ENCODE data around the gene EPHA4.

The EPHA4 gene

DNA sequence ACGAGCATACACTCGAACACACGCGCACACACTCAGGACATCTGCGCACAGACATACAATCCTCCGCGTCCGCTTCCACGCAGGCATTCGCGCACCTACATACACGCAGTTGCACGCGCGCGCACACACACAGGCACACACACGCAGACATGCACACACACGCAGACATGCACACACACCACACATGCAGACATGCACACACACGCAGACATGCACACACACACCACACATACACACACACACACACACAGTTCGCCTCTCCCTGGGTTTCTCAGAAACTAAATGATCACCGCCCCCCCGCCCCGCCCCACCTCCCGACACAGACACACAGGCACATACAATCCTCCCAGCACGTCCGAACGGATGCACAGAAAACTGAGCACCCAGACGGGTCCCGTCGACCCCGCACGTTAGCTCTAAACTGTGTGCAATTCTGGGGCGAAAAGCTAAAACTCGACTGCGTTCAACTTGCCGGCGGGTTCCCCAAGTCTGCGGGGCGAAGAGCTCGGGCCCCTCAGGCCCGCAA, 1.0 kb downstream of the EPHA4 start:
- DNase-seq (ENCODE audit: low read depth, low spot score) = no peak
- TF ChIP-seq, protein P1, sequence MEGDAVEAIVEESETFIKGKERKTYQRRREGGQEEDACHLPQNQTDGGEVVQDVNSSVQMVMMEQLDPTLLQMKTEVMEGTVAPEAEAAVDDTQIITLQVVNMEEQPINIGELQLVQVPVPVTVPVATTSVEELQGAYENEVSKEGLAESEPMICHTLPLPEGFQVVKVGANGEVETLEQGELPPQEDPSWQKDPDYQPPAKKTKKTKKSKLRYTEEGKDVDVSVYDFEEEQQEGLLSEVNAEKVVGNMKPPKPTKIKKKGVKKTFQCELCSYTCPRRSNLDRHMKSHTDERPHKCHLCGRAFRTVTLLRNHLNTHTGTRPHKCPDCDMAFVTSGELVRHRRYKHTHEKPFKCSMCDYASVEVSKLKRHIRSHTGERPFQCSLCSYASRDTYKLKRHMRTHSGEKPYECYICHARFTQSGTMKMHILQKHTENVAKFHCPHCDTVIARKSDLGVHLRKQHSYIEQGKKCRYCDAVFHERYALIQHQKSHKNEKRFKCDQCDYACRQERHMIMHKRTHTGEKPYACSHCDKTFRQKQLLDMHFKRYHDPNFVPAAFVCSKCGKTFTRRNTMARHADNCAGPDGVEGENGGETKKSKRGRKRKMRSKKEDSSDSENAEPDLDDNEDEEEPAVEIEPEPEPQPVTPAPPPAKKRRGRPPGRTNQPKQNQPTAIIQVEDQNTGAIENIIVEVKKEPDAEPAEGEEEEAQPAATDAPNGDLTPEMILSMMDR (IDR thresholded peaks at IDR 0.05; ENCODE audit: insufficient read depth, low read length, missing control alignments) = no peak
- H3K4me3 ChIP-seq (ENCODE audit: low read depth, low read length) = peak overlapping the region; percentile 91
- ChIA-PET CTCF (interaction anchor here (1.0 to 1.9 kb wide), 3 partner anchors 9 to 1057 kb away, joined by 4 read pairs; no protein-coding TSS in a partner anchor), POLR2A (interaction anchor here (0.7 to 0.8 kb wide), 2 partner anchors 94 to 714 kb away, joined by 3 to 4 read pairs; no protein-coding TSS in a partner anchor)

DNA sequence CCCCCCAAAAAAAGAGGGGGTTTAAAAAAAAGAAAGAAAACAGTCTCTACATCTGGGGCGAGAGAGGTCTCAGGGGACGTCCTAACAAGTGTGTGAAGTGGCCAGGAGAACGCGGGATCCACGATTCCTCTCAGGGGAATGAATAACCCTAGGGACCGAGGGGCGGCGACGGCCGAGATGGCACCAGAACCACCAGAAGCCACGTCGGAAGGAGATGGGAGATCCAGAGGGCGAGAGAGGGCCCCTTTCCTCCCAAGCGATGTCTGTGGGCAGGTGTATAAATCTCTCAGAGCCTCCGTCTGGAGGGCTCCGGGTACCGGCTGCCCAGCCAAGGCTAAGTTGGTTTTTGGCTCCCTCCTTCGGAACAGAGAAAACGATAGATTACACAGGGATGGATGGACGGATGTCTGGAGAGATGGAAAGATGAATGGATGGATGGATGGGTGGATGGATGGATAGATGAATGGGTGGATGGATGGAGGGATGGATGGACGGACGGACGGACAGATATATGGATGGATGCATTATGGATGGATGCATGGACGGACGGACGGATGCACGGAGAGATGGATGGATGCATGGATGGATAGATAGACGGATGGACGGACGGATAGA, 1.7 kb downstream of the EPHA4 start:
- TF ChIP-seq, protein P1 (IDR thresholded peaks at IDR 0.05; ENCODE audit: insufficient read depth, low read length, missing control alignments) = peak; percentile 21
- ChIA-PET CTCF (no interaction called here), POLR2A (no interaction called here)
- DNase-seq (ENCODE audit: low read depth, low spot score) = no peak
- H3K4me3 ChIP-seq (ENCODE audit: low read depth, low read length) = peak overlapping the region; percentile 91

DNA sequence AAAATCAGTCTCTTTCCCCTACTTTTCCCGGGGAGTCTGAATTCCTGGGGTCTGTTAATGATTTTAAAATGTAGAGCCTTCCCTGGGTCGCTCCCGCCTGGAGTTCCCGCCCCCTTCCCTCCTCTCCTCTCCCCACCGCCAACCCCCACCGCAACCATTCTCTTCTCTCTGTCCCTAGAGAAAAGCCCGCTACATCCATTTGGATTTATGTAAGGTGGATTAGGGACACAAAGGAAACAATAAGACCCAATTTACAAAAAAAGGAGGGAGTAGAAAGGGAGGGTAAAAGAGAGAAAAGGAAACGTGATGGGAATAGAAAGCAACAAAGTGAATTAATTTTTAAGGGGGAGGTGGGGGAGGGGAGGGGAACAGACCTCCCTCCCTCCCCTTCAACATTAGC, 2.2 kb downstream of the EPHA4 start:
- DNase-seq (ENCODE audit: low read depth, low spot score) = no peak
- ChIA-PET CTCF (no interaction called here), POLR2A (no interaction called here)
- TF ChIP-seq, protein P1 (IDR thresholded peaks at IDR 0.05; ENCODE audit: insufficient read depth, low read length, missing control alignments) = no peak
- H3K4me3 ChIP-seq (ENCODE audit: low read depth, low read length) = peak overlapping the region; percentile 91

DNA sequence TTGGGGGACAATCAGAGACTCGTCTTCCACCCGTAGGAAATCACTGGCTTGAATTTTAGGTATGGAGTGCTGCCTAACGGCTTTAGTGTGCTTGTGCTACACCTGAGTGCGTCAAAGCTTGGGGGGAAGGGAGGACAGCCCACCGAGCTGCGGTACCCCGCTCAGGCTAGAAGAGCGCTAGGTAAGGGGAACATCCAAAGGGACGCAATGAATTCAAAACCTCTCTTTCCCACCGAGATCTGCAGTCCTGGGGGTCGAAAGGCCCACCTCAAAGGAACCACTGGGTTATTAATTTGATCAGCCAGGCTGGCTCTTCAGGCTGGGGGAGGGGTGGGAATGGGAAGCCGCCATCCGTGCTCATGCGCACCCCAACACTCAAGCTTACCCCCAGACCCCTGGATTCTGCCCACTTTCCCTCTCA, 2.7 kb downstream of the EPHA4 start:
- no peak for DNase-seq (ENCODE audit: low read depth, low spot score)
- ChIA-PET POLR2A (no interaction called here), CTCF (no interaction called here)
- TF ChIP-seq, protein P1 (IDR thresholded peaks at IDR 0.05; ENCODE audit: insufficient read depth, low read length, missing control alignments) = no peak
- H3K4me3 ChIP-seq (ENCODE audit: low read depth, low read length) = peak overlapping the region; percentile 91

DNA sequence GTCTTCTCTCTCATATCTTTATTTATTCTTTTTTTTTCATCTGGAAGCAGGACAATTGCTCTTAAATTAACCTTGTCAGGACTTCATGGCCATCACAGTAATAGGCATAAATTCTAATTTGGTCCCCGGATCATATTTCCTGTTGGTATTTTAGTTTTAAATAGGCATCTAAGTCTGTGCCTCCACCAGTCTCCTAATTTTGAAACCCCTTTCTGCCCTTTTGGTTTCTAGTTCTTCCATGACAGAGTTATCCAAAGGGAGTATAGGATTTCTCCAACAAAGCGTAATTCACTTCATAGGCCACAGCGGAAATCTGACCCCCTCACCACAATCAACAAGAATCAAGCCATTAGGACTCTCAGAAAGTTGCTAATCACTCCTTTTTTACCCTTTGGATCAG, 3.8 kb downstream of the EPHA4 start:
- no peak overlapping the region for H3K4me3 ChIP-seq (ENCODE audit: low read depth, low read length)
- POLR2A ChIA-PET = no interaction called here
- DNase-seq (ENCODE audit: low read depth, low spot score) = no peak
- CTCF ChIA-PET = no interaction called here
- TF ChIP-seq, protein P1 (IDR thresholded peaks at IDR 0.05; ENCODE audit: insufficient read depth, low read length, missing control alignments) = no peak

DNA sequence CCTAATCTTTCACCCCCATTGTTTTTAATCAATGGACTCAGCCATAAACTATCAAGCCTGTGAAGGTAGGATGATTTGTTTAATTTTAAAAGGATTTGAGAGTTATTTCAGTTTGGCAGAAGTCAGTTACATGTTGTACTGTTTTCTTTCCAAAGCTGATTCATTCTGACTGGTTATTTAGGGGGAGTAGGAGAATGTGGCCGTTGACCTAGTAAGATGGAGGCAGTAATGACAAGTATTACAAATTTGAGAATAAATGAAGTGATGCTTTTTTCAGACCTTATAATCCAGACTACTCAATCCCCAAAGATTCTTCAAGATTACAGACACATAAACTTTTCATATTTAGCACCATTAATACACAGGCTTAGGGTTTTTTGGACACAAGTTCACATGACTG, 4.3 kb downstream of the EPHA4 start:
- no peak for DNase-seq (ENCODE audit: low read depth, low spot score)
- ChIA-PET POLR2A (no interaction called here), CTCF (no interaction called here)
- H3K4me3 ChIP-seq (ENCODE audit: low read depth, low read length) = no peak overlapping the region
- TF ChIP-seq, protein P1 (IDR thresholded peaks at IDR 0.05; ENCODE audit: insufficient read depth, low read length, missing control alignments) = no peak
